Activated naive CD4-positive, alpha-beta T cell treated with anti-CD3 and anti-CD28 coated beads, Interleukin-2, amount 50 U/mL, for 72 hours (primary cell): ENCODE measurements around the gene KRTAP10-2. TPM values are rescaled to one million over a fixed set of nuclear protein-coding genes. Genes with fewer than 3 reads are reported as not detected.
A peak's percentile ranks its signal among the peaks of the same experiment; 100 is the strongest.

ENCODE experiments used
- ATAC-seq, 2 donors: fragments of 150-1000 bp; cut with Tn5 transposase; 2 replicates each; pipeline ENCODE4 v1.10.0; 2021; ENCODE audit warnings: mild to moderate bottlenecking in 2 of 2, moderate library complexity in 2 of 2
- DNase-seq, 2 donors: peaks; one replicate each; pipeline ENCODE4 v3.0.0; 2021 to 2022; ENCODE audit warnings: low spot score in 2 of 2
- H3K27ac Mint-ChIP-seq, 2 donors: one replicate each; pipeline ENCODE4 v1.8.0; 2022; ENCODE audit warnings: mild to moderate bottlenecking in 2 of 2, mixed read lengths in 2 of 2
- H3K36me3 Mint-ChIP-seq, 2 donors: one replicate each; pipeline ENCODE4 v1.8.0; 2022; ENCODE audit warnings: mixed read lengths in 2 of 2
- H3K9me3 Mint-ChIP-seq, 2 donors: one replicate each; pipeline ENCODE4 v1.8.0; 2022; ENCODE audit warnings: mixed read lengths in 2 of 2
- total RNA-seq, 2 donors: library from RNA; stranded (reverse); gene quantifications; one replicate each; pipeline ENCODE4 v1.2.3, GENCODE V29; 2022

The KRTAP10-2 gene
- total RNA-seq, 2 donors from 2014 or later = not detected

DNA sequence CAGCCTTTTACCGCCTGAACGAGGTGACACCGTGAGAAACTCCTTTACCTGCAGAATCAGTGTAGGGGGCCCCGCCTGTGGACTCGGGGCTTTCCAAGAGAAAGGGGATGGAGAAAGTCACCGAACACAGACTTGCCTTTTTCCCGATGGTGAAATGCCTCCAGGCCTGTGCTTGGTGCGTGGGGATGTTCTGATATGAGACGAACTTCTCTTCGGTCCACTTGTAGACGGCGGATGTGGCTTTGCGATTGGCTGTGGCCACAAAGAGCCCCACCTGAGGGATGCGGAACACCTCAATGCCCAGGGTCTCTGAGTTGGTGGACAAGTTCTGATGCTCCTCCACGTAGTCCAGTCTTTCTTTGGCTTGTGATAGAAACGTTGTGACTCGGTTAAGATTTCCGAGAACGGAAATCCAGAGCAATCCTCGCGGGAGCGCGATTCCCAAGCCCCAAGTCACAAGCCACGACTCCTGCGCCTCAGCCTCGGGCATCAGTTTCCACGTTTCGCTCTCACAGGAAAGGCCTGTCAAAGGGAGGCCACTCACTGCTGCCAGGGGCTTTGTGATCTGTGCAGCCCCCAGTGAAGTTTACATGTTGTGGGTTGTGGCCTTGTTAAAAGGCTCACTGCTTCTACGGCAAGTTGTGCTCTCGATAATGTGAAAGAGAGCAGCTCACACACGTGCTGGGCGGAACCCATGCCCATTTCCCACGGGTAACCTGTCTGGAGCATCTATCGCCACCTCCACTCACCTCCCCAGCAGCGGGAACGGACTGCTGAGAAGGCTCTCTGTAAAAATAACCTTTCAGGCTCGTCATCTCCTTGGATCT is 23.9 kb downstream of the KRTAP10-2 start:
- ATAC-seq = no peak

DNA sequence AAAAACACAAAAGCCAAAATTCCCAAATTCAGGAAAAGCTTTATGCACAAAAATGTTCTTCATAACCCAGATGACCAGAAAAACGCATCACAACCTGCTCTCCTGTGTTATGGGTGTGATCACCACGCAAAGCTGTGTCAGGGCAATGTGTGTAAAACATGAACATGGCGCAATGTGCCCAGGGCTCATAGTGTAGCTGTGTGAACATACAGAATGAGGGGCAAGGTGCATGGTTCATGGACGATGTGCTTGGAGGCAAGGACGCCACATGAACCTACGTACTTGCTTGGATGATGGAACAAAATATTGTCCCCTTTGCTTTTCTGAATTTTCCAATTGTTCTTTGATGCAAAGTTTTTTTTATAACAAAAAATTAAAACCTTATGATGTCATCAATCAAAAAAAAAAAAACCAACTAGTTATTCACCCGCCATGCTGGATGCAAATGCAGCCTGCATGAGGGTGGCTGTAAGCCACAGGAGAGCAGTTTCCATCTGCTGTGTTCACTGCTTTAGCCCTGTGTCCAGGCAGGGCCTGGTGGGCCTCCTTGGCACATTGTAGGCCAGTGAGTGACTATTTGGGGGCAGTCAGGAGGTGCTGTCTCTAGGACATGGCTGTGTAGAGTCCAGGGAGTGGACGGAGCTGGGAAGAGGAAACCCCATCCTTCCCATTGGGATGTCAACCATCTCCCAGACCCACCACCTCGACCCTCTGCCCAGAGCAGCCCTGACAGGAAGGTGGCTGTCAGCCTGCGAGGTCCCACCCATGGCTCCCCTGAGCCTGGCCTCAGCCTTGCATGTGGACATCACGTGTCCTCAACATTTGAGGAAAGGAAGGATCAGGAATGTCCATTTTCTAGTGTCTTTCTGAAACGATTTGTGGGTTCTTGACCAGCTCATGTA is 25.0 kb downstream of the KRTAP10-2 start:
- Mint-ChIP-seq H3K9me3 (no peaks in the 10 kb centered on the region), H3K27ac (no peak overlapping the region), H3K36me3 (no peaks in the 10 kb centered on the region)
- ATAC-seq = no peak
- peak in 1 of 2 donors; percentile 26 for DNase-seq

More for the DNA sequence above, 23.9 kb downstream of the KRTAP10-2 start:
- peak in 1 of 2 donors; percentile 23 for DNase-seq
- no peak overlapping the region for H3K27ac Mint-ChIP-seq
- no peaks in the 10 kb centered on the region for H3K9me3 Mint-ChIP-seq
- H3K36me3 Mint-ChIP-seq = no peaks in the 10 kb centered on the region

DNA sequence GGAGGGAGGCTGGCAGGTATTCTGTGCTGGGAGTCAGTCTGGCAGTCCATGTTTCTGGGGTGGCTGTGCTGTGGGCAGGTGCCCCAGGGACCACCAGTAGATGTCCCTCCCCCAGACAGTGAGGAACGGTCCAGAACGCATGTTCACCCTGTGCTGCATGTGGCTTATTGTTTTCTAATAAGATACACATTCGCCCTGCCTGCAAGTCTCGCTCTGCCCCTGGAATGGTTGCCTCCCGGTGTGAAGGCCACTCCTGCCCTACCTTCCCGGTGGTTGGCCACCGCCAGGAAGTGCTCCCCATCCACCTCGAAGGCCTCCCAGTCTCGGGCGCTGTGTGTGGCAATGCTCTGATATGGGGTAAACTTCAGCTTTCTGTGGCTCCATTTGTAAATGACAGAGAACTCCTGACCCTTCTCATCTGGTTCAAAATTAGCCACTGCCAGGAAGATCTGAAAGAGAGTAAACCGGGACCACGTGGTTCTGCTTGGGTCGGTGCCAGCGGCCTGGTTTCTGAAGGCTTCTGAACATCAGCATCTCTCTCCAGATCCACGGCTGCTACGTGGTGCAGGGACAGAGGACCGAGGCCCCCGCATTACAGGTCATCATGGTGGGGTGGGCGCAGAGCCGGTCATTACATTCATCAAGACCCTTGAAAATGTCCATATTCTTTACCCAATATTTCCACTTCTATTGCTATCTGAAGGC is 25.8 kb downstream of the KRTAP10-2 start:
- Mint-ChIP-seq H3K36me3 (no peaks in the 10 kb centered on the region), H3K27ac (no peak overlapping the region), H3K9me3 (no peaks in the 10 kb centered on the region)
- ATAC-seq (no peak), DNase-seq (peak in 1 of 2 donors; percentile 37)

DNA sequence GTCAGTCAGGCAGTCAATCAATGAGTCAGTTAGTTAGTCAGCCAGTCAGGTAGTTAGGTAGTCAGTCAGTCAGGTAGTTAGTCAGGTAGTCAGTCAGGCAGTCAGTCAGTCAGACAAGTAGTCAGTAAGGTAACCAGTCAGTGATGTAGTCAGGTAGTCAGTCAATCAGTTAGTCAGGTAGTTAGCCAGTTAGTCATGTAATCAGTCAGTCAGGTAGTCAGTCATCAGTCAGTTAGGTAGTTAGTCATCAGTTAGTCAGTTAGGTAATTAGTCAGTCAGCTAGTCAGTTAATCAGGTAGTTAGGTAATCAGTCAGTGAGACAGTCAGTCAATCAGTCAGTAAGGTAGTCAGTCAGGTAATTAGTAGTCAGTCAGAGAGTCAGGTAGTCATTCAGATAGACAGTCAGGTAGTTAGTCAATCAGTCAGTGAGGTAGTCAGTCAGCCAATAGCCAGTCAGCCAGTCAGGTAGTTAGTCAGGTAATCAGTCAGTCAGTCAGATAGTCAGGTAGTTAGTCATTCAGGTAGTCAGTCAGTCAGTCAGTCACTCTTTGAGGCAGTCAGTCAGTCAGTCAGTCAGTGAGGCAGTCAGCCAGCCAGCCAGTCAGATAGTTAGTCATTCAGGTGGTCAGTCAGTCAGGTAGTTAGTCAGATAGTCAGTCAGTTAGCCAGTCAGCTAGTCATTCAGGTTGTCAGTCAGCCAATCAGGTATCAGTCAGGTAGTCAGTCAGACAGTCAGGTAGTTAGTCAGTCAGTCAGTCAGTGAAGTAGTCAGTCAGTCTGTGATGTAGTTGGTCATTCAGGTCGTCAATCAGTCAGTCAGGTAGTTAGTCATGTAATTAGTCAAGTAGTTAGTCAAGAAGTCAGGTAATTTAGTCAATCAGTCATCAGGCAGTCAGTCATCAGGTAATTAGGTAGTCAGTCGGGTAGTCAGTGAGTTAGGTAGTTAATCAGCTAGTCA is 26.6 kb downstream of the KRTAP10-2 start:
- no peaks in the 10 kb centered on the region for H3K9me3 Mint-ChIP-seq
- ATAC-seq (peak; percentile 48 to 62), DNase-seq (peak in 1 of 2 donors; percentile 7)
- no peaks in the 10 kb centered on the region for H3K36me3 Mint-ChIP-seq
- no peak overlapping the region for H3K27ac Mint-ChIP-seq

DNA sequence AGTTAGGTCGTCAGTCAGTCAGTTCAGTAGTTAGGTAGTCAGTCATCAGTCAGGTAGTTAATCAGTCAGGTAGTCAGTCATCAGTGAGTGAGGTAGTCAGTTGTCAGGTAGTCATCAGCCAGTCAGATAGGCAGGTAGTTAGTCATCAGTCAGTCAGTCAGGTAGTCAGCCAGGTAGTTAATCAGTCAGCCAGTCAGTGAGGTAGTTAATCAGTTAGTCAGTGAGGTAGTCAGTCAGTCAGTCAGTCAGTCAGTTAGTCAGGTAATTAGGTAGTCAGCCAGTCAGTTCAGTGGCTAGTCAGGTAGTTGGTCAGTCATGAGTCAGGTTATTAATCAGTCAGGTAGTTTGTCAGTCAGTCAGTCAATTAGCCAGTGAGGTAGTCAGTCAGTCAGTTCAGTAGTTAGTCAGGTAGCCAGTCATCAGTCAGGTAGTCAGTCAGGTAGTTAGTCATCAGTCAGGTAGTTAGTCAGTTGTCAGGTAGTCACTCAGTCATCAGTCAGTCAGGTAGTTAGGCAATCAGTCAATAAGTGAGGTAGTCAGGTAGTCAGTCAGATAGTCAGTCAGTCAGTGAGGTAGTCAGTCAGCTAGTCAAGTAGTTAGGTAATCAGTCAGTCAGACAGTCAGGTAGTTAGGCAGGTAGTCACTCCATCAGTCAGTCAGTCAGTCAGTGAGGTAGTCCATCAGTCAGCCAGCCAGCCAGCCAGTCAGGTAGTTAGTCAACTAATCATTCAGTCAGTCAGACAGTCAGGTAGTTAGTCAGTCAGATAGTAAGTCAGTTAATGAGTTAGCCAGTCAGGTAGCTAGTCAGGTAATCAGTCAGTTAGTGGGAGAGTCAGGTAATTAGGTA is 27.5 kb downstream of the KRTAP10-2 start:
- ATAC-seq (peak; percentile 22 to 25), DNase-seq (peak in 1 of 2 donors; percentile 9)
- H3K27ac Mint-ChIP-seq = no peak overlapping the region

DNA sequence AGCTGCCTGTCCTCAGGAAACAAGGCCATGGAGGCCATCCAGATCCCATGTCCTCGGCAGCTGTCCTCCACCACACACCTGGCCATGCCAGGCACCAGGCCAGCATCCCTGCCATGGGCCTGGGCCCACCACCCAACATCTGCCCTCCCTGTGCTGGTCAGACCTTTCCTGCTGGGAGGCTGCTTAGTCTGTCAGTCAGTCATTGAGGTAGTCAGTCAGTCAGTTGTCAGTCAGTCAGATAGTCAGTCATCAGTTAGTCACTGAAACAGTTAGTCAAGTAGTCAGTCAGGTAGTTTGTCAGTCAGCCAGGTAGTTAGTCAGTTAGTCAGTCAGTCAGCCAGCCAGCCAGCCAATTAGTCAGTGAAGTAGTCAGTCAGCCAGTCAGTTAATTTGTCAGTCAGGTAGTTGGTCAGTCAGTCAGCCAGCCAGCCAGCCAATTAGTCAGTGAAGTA is 28.5 kb downstream of the KRTAP10-2 start:
- Mint-ChIP-seq H3K27ac (no peak overlapping the region), H3K36me3 (no peaks in the 10 kb centered on the region), H3K9me3 (no peaks in the 10 kb centered on the region)
- DNase-seq (peak in 1 of 2 donors; percentile 50), ATAC-seq (peak in 1 of 2 donors; percentile 17)

More for the DNA sequence above, 27.5 kb downstream of the KRTAP10-2 start:
- H3K36me3 Mint-ChIP-seq = no peaks in the 10 kb centered on the region
- H3K9me3 Mint-ChIP-seq = no peaks in the 10 kb centered on the region

DNA sequence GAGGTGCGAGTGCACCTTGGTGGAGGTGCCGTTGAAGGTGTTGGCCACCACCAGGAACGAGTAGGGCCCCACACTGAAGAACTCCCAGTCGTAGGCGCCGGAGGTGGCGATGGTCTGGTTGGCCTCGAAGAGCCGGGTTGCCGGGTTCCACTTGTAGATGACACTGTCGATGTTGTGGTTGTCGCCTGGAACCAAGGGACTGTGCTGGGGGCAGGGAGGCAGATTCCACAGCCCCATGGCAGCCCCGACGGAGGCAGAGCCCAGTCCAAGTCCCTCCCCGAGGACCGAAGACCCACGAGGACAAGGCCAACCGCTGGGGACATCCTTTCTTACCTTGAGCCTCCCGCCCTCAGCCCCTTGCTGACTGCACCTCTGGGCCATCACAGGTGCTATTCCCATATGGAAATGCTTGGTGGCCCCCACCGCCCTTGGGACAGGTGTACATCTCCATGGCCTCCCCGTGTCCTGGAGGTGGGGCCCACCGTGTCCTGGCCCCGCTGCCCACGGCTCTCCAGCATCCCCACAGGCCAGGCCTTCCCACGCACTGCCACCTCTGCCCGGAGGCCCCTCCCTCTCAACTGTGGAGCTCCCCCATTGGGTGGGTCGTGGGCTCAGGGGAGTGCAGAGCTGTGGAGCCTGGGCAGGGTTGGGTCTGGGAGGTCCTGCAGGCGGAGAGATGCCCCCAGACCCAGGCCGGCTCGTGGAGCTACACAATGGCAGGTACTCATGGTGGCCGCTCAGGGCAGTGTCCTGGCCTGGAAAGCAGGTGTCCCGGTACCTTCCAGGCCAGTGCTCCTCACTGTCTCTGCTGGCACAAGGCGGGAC is 29.2 kb downstream of the KRTAP10-2 start:
- no peaks in the 10 kb centered on the region for H3K36me3 Mint-ChIP-seq
- ATAC-seq (peak in 1 of 2 donors; percentile 6), DNase-seq (peak in 1 of 2 donors; percentile 48)
- H3K9me3 Mint-ChIP-seq = no peaks in the 10 kb centered on the region
- H3K27ac Mint-ChIP-seq = no peak overlapping the region

DNA sequence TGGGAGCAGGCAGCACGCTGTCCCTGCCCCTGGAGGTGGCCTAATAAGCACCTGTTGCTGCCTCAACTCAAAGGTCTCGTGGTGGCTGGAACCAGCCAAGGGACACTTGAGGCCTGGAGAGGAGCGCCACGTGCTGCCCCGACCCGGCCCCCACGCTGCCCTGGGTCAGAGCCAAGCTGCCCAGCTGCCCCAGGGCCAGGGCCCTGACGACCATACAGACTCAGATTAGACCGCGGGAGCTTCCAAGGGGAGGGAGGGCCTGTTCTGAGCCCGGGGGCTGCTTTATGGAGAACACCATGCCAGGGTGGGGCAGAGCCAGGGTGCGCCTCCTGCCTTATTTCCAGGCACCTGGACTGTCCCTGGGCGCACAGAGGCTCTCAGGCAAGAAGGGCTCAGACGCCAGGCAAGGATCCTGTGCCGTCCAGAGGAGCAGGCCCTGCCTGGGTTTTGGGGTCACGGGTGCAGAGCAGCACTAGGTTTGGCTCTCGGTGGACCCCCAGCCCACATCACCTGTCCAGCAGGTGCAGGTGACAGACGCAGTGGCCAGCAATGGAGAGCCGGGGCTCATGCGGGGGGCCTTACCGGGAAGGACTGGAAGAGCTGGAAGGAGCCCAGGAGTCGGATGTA is 29.9 kb downstream of the KRTAP10-2 start:
- no peaks in the 10 kb centered on the region for H3K36me3 Mint-ChIP-seq
- ATAC-seq = no peak
- no peaks in the 10 kb centered on the region for H3K9me3 Mint-ChIP-seq
- DNase-seq = peak in 1 of 2 donors; percentile 43
- H3K27ac Mint-ChIP-seq = no peak overlapping the region

DNA sequence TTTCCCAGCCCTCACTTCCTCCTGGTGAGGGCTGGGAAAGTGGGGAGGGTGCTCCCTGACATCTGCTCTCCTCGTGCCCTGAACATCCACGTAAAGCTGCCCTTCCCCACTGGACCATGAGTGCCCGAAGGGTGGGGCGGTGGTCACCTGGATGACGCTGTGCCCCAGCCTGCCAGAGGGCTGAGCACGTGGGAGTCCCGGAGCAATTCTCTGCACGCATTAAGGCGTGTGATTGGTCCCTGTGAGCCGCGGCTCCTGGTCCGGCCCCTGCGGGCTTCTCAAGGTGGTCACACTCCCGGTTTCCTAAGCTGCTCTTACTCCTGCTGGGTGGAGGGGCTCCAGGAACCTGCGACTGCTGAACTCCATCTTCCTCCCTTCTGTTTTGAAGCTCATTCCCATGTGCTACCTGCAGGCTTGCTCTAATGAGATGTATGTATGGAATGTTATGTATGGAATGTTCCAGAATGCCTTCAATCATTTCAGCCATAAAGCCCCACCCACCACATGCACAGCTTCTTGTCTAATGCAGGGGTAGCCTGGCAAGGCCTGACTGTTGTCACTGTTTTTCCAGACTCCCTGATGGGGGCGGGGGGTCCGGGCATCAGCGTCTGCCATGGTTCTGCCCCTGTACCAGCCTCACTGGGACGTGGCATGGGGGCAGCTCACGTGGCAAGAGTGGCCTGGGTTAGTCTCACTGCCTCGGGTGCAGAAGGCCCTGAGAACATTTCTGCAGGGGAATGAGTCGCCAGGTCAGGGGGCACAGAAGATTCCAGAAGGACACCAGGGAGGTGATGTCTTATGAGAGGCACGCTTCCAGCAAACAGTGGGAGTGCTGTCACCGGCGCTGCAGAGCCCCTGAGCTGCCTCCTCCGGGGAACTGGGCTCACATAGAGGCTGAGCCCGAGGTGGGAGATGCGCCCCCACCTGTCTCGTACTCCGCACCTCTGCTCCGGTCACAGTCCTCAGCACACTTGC is 30.7 kb downstream of the KRTAP10-2 start:
- peak in 1 of 2 donors; percentile 50 for DNase-seq
- Mint-ChIP-seq H3K9me3 (no peaks in the 10 kb centered on the region), H3K27ac (no peak overlapping the region), H3K36me3 (no peaks in the 10 kb centered on the region)
- ATAC-seq = no peak

DNA sequence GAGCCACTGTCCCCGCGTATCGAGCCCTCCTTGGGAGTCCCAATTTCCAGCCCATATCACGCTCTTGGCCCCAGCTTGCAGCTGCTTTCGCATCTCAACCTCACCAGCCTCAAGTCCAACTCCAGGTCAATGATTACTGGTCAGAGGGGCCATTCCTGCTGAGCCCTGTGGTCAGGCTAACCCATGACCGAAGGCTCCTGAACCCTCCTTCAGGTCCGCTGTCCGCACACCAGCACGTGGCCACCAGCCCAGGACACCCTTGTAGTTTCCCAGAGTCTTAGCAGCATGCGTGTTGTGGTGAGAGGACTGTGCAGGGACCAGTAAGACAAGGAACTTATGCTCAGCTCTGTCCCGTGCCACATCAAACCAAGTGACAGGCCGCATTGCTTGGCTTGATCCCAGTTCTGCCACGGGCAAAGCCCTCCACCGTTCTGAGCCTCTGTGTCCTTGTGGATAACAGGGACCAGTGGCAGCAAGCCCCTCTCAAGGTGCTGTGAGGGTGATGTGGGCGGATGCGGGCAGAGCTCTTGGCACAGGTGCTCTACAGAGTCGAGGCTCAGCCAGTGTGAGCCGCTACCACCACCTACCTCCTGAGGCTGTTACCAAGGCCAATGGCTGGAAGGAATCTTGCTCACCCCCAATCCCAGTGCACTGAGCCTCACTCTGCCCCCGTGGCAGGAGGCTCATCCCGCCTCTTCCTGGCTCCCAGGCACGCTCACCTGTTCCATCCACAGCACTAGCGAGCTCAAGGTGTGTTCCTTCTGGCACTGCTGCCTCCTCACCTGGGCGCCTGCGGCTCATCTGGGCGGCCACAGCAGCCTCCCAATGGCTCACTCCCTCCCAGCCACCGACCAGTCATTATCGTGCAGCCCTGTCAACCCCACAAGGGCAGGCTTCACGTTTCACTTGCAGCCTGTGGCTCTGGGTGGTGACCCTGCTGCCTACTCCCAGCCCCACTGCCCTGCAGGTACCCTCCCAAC is 31.7 kb downstream of the KRTAP10-2 start:
- Mint-ChIP-seq H3K36me3 (no peaks in the 10 kb centered on the region), H3K27ac (peak overlapping the region in 1 of 2 donors; percentile 34), H3K9me3 (no peaks in the 10 kb centered on the region)
- DNase-seq (no peak), ATAC-seq (no peak)

DNA sequence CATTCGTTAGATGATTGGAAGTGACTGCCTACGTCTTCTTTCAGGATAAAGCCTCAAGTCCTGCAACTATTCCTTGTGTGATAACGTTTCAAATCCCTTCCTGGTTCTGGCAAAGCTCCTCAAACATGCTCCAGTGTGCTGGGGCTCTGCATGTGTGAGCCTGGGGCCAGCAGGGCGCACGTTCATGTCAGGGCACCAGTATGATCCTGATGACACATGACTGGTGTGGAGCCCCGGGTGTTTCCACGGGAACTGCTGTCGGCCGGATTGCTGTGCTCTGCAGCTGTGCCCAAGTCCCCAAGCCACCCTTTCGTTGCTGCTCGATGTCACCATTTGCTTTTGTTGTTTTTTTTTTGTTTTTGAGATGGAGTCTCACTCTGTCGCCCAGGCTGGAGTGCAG is 32.6 kb downstream of the KRTAP10-2 start:
- no peak for ATAC-seq
- no peaks in the 10 kb centered on the region for H3K9me3 Mint-ChIP-seq
- no peak overlapping the region for H3K27ac Mint-ChIP-seq
- DNase-seq = no peak
- H3K36me3 Mint-ChIP-seq = no peaks in the 10 kb centered on the region
